HCT116 (cell line): ENCODE data around the gene FBXL19. TPM values are rescaled to one million over a fixed set of nuclear protein-coding genes. Genes with fewer than 3 reads are reported as not detected.

Experiments used
- ATAC-seq: fragments of 200-7000 bp; cut with Tn5 transposase; 2 replicates; pipeline ENCODE4 v1.9.1; 2020; ENCODE audit warnings: mild to moderate bottlenecking, moderate library complexity
- BruUV-seq: library from RNA; stranded (reverse); fragments of 400-500 nt; replicated peaks from 2 replicates; lab custom pipeline; 2021; lab: Mats Ljungman, UMichigan
- CTCF ChIA-PET: fragments of 300-600 bp; sonication (Branson Sonifier 250); formaldehyde crosslinking; loops from one replicate; lab custom pipeline; 2021; ENCODE audit warnings: antibody characterized with exemption; lab: Charles Lee
- POLR2A ChIA-PET: fragments of 300-600, 350-600 bp; sonication (Branson Sonifier 250); formaldehyde crosslinking; loops from one replicate; lab custom pipeline; 2021; ENCODE audit warnings: antibody characterized with exemption; lab: Charles Lee
- RAD21 ChIA-PET, 2 experiments: fragments of 300-600 bp; sonication (Branson Sonifier 250); formaldehyde crosslinking; loops; one replicate each; lab custom pipeline; 2023; ENCODE audit warnings: low total read pairs in 2 of 2; ENCODE audit not compliant: uncharacterized antibody in 2 of 2, unreplicated experiment in 2 of 2, low non-redundant PET in 1 of 2; lab: Charles Lee
- DNase-seq: peaks from one replicate; pipeline ENCODE4 v3.0.0-alpha.2; 2010; ENCODE audit warnings: low read depth, low spot score
- H2AFZ ChIP-seq: fragments of 200-600 bp; shearing (Covaris generic), sonication (generic); 2 replicates; pipeline ENCODE4 v1.6.1; 2017; ENCODE audit warnings: low read depth, mixed run types, mixed read lengths, antibody characterized with exemption, low read length; ENCODE audit not compliant: poor library complexity, severe bottlenecking
- H3K27ac ChIP-seq: 2 replicates; pipeline ENCODE4 v1.5.1; 2012; ENCODE audit warnings: low read depth, low read length
- H3K27me3 ChIP-seq: fragments of 200-600 bp; sonication (generic); 2 replicates; pipeline ENCODE4 v1.6.1; 2016; ENCODE audit warnings: mixed run types, low read length, mixed read lengths; ENCODE audit not compliant: insufficient read depth
- H3K36me3 ChIP-seq, 2 experiments: fragments of 200-500 bp in 1 of 2; fragments of 200-600 bp in 1 of 2; sonication (Bioruptor generic) in 1 of 2; sonication (generic) in 1 of 2; 2 replicates each; pipeline versions ENCODE4 v1.5.1 to v1.6.1; 2014 to 2016; ENCODE audit warnings: low read length in 2 of 2, inconsistent platforms in 1 of 2, mixed read lengths in 1 of 2, mixed run types in 1 of 2; ENCODE audit not compliant: insufficient read depth in 2 of 2, control insufficient read depth in 1 of 2
- H3K4me1 ChIP-seq, 2 experiments: fragments of 200-600 bp in 1 of 2; sonication (generic) in 1 of 2; 2 replicates each; pipeline versions ENCODE4 v1.5.1 to v1.6.1; 2012 to 2017; ENCODE audit warnings: low read length in 2 of 2, inconsistent platforms in 1 of 2, mild to moderate bottlenecking in 1 of 2, mixed read lengths in 1 of 2, mixed run types in 1 of 2, moderate library complexity in 1 of 2; ENCODE audit not compliant: insufficient read depth in 2 of 2, control insufficient read depth in 1 of 2
- H3K4me2 ChIP-seq: fragments of 200-600 bp; sonication (generic); 2 replicates; pipeline ENCODE4 v1.6.1; 2017; ENCODE audit warnings: mixed run types, low read length, mixed read lengths
- H3K4me3 ChIP-seq, 2 experiments: fragments of 200-600 bp in 1 of 2; sonication (generic) in 1 of 2; replicated peaks in 1 of 2; 2 replicates each; pipeline ENCODE4 v1.5.1; 2011 to 2016; ENCODE audit warnings: low read length in 2 of 2, control low read depth in 1 of 2, low read depth in 1 of 2, mild to moderate bottlenecking in 1 of 2, mixed read lengths in 1 of 2, mixed run types in 1 of 2
- H3K79me2 ChIP-seq: fragments of 200-600 bp; sonication (generic); 2 replicates; pipeline ENCODE4 v1.6.1; 2017; ENCODE audit warnings: mild to moderate bottlenecking, mixed run types, low read length, moderate library complexity, mixed read lengths; ENCODE audit not compliant: insufficient read depth
- H3K9ac ChIP-seq: fragments of 200-600 bp; sonication (generic); 2 replicates; pipeline ENCODE4 v1.6.1; 2016; ENCODE audit warnings: low read length, mixed read lengths
- H3K9me2 ChIP-seq: fragments of 200-600 bp; sonication (generic), shearing (Covaris generic); 2 replicates; pipeline ENCODE4 v1.6.1; 2017; ENCODE audit warnings: mixed run types, mild to moderate bottlenecking, moderate library complexity; ENCODE audit not compliant: insufficient read depth
- H3K9me3 ChIP-seq, 2 experiments: fragments of 200-500 bp in 1 of 2; fragments of 200-600 bp in 1 of 2; sonication (Bioruptor generic) in 1 of 2; sonication (generic) in 1 of 2; 2 replicates each; pipeline ENCODE4 v1.6.1; 2014 to 2017; ENCODE audit warnings: low read length in 2 of 2, mixed read lengths in 2 of 2, inconsistent platforms in 1 of 2, low read depth in 1 of 2, mild to moderate bottlenecking in 1 of 2, mixed run types in 1 of 2, moderate library complexity in 1 of 2; ENCODE audit not compliant: control insufficient read depth in 1 of 2, insufficient read depth in 1 of 2
- H4K20me1 ChIP-seq: fragments of 200-600 bp; sonication (generic), shearing (Covaris generic); 2 replicates; pipeline ENCODE4 v1.6.1; 2017; ENCODE audit warnings: mixed run types, mild to moderate bottlenecking, moderate library complexity; ENCODE audit not compliant: insufficient read depth
- ATF3 ChIP-seq: IDR thresholded peaks from 2 replicates; pipeline ENCODE4 v1.6.1; 2012
- CBX3 ChIP-seq: IDR thresholded peaks from 2 replicates; pipeline ENCODE4 v1.6.1; 2012; ENCODE audit warnings: low read depth
- ELF1 ChIP-seq: IDR thresholded peaks from 2 replicates; pipeline ENCODE4 v1.6.1; 2012; ENCODE audit warnings: low read depth, borderline replicate concordance
- EZH2 ChIP-seq: fragments of 200-600 bp; sonication (generic); IDR thresholded peaks from 2 replicates; pipeline ENCODE4 v1.6.1; 2017; ENCODE audit warnings: antibody characterized with exemption, mixed run types
- EZH2phosphoT487 ChIP-seq: fragments of 200-600 bp; IDR thresholded peaks from 2 replicates; pipeline ENCODE4 v1.6.1; 2018; ENCODE audit warnings: antibody characterized with exemption, borderline replicate concordance
- FOSL1 ChIP-seq: IDR thresholded peaks from 2 replicates; pipeline ENCODE4 v1.6.1; 2012; ENCODE audit warnings: low read depth
- JUND ChIP-seq: IDR thresholded peaks from 2 replicates; pipeline ENCODE4 v1.6.1; 2012
- MAX ChIP-seq: IDR thresholded peaks from 2 replicates; pipeline ENCODE4 v1.6.1; 2012
- POLR2A ChIP-seq: IDR thresholded peaks from 2 replicates; pipeline ENCODE4 v1.7.0; 2011; ENCODE audit warnings: borderline replicate concordance; ENCODE audit not compliant: insufficient read depth, insufficient read length; ENCODE audit errors: extremely low read depth
- POLR2AphosphoS5 ChIP-seq: IDR thresholded peaks from 2 replicates; pipeline ENCODE4 v1.6.1; 2011; ENCODE audit warnings: mild to moderate bottlenecking, low read depth, low read length, moderate library complexity
- RAD21 ChIP-seq: IDR thresholded peaks from 2 replicates; pipeline ENCODE4 v1.6.1; 2012; ENCODE audit warnings: low read depth, mild to moderate bottlenecking
- REST ChIP-seq: IDR thresholded peaks from 2 replicates; pipeline ENCODE4 v1.6.1; 2012; ENCODE audit warnings: low read depth
- SIN3A ChIP-seq: IDR thresholded peaks from 2 replicates; pipeline ENCODE4 v1.6.1; 2012; ENCODE audit warnings: low read depth
- SP1 ChIP-seq: IDR thresholded peaks from 2 replicates; pipeline ENCODE4 v1.6.1; 2012; ENCODE audit warnings: low read depth
- SRF ChIP-seq: IDR thresholded peaks from 2 replicates; pipeline ENCODE4 v1.6.1; 2012; ENCODE audit warnings: low read depth
- TCF7L2 ChIP-seq: IDR thresholded peaks from 2 replicates; pipeline ENCODE4 v1.7.0; 2011; ENCODE audit warnings: borderline replicate concordance, inconsistent platforms; ENCODE audit not compliant: insufficient read depth, insufficient read length; ENCODE audit errors: extremely low read depth
- YY1 ChIP-seq: IDR thresholded peaks from 2 replicates; pipeline ENCODE4 v1.6.1; 2011; ENCODE audit warnings: low read length, low read depth, moderate library complexity, mild to moderate bottlenecking; ENCODE audit not compliant: insufficient replicate concordance; ENCODE audit errors: extremely low read depth
- ZBTB33 ChIP-seq: IDR thresholded peaks from 2 replicates; pipeline ENCODE4 v1.6.1; 2011; ENCODE audit warnings: mild to moderate bottlenecking, low read length, moderate library complexity; ENCODE audit not compliant: insufficient replicate concordance; ENCODE audit errors: extremely low read depth
- ZFX ChIP-seq: fragments of 450-650 bp; IDR thresholded peaks from 2 replicates; pipeline ENCODE4 v1.6.1; 2017
- ZNF274 ChIP-seq: fragments of 200-500 bp; sonication (Bioruptor generic); IDR thresholded peaks from 2 replicates; pipeline ENCODE4 v1.6.1; 2014; ENCODE audit warnings: mild to moderate bottlenecking, low read depth, low read length, inconsistent platforms
- intact Hi-C: fragments of 100-400 bp; cut with micrococcal nuclease; formaldehyde crosslinking; loops from 2 replicates; pipeline ENCODE4 v1.10.0; 2022
- total RNA-seq: library from RNA; stranded (reverse); gene quantifications from one replicate; pipeline ENCODE4 v1.2.1, GENCODE V29; 2021; ENCODE audit not compliant: unreplicated experiment

FBXL19 gene
- total RNA-seq, 1 experiment from 2014 or later, result 45.2 TPM

GRCh38 chr16:30874821-30875717, 48.3 kb upstream of the FBXL19 start:
- peak overlapping the region; percentile 93 for H3K9ac ChIP-seq
- RAD21 ChIA-PET, result no interaction called here
- peak overlapping the region; percentile 97 for H3K4me2 ChIP-seq
- H3K9me3 ChIP-seq, result no peaks in the 10 kb centered on the region
- H3K4me1 ChIP-seq, result peaks cover 0 to 26% of the 10 kb centered on the region in 2 experiments; a peak in 3 of 4 replicates
- H2AFZ ChIP-seq, result peak overlapping the region; percentile 60
- H3K79me2 ChIP-seq, result peaks cover 27% of the 10 kb centered on the region
- intact Hi-C loops, result loop anchor here (1.0 to 5.0 kb wide), 3 partner anchors 46 to 88 kb away; partner anchors contain the start of gene ZNF629
- DNase-seq (peak; percentile 74), ATAC-seq (peak; percentile 91)
- TF ChIP-seq ZNF274 (no peak), POLR2AphosphoS5 (peak; percentile 99), SIN3A (peak; percentile 95), SP1 (peak; percentile 67), YY1 (peak; percentile 80), TCF7L2 (peak; percentile 63), CBX3 (peak; percentile 95), RAD21 (peak; percentile 18; the same call in 1 of the 2 replicates), ZBTB33 (peak; percentile 49), EZH2 (no peak), JUND (peak; percentile 0; the same call in 1 of the 2 replicates), ELF1 (no peak; the same call in 1 of the 2 replicates), SRF (no peak), MAX (peak; percentile 94), ATF3 (no peak), EZH2phosphoT487 (no peak), REST (no peak), FOSL1 (no peak), POLR2A (peak; percentile 96), ZFX (peak; percentile 92)
- TF ChIP-seq, all 23 proteins: peak for 12
- BruUV-seq, result TSS peak; percentile 70
- no peaks in the 10 kb centered on the region for H4K20me1 ChIP-seq
- CTCF ChIA-PET, result interaction anchor here (1.6 kb wide), 1 partner anchor 30 kb away, joined by 4 read pairs; no protein-coding TSS in a partner anchor
- no peaks in the 10 kb centered on the region for H3K27me3 ChIP-seq
- peak overlapping the region; percentile 97 for H3K27ac ChIP-seq
- H3K36me3 ChIP-seq, result no peaks in the 10 kb centered on the region
- POLR2A ChIA-PET, result interaction anchor here (0.8 to 2.9 kb wide), 6 partner anchors 12 to 88 kb away, joined by 3 to 15 read pairs (median 4); partner anchors contain the start of gene ZNF629
- no peaks in the 10 kb centered on the region for H3K9me2 ChIP-seq
- peak overlapping the region; percentile 87 to 89 for H3K4me3 ChIP-seq
